DOHH2 (cell line): ENCODE measurements around the gene SMARCD2.
A peak's percentile ranks its signal among the peaks of the same experiment; 100 is the strongest.

Source experiments
- H3F3A ChIP-seq: fragments of 200-600 bp; sonication (generic), shearing (Covaris generic); 2 replicates; pipeline ENCODE4 v1.6.0; 2016; ENCODE audit warnings: antibody characterized with exemption, mild to moderate bottlenecking; ENCODE audit not compliant: control insufficient read depth, insufficient read depth
- H3K27ac ChIP-seq: fragments of 200-600 bp; sonication (generic); 2 replicates; pipeline ENCODE4 v1.5.1; 2014; ENCODE audit warnings: low read depth, mild to moderate bottlenecking, low read length, moderate library complexity
- H3K27me3 ChIP-seq: fragments of 200-600 bp; sonication (generic); 2 replicates; pipeline ENCODE4 v1.6.1; 2014; ENCODE audit warnings: mild to moderate bottlenecking, low read length, mixed read lengths; ENCODE audit not compliant: control insufficient read depth
- H3K36me3 ChIP-seq: fragments of 200-600 bp; sonication (generic); 2 replicates; pipeline ENCODE4 v1.6.1; 2014; ENCODE audit warnings: mild to moderate bottlenecking, low read length, moderate library complexity, mixed read lengths; ENCODE audit not compliant: control insufficient read depth
- H3K4me1 ChIP-seq: fragments of 200-600 bp; sonication (generic); 2 replicates; pipeline ENCODE4 v1.6.1; 2014; ENCODE audit warnings: mild to moderate bottlenecking, low read length, mixed read lengths; ENCODE audit not compliant: control insufficient read depth
- H3K4me2 ChIP-seq: fragments of 200-600 bp; sonication (generic); 2 replicates; pipeline ENCODE4 v1.6.0; 2014; ENCODE audit warnings: mild to moderate bottlenecking, low read length, moderate library complexity
- H3K4me3 ChIP-seq: fragments of 200-600 bp; sonication (generic); 2 replicates; pipeline ENCODE4 v1.5.1; 2014; ENCODE audit warnings: mild to moderate bottlenecking, low read length, mixed read lengths
- H3K79me2 ChIP-seq: fragments of 200-600 bp; sonication (generic); 2 replicates; pipeline ENCODE4 v1.6.1; 2014; ENCODE audit warnings: mild to moderate bottlenecking, low read length, mixed read lengths; ENCODE audit not compliant: control insufficient read depth
- H3K9me2 ChIP-seq: fragments of 200-600 bp; sonication (generic); replicated peaks from 2 replicates; pipeline ENCODE4 v1.6.1; 2014; ENCODE audit warnings: mild to moderate bottlenecking, low read length, mixed read lengths; ENCODE audit not compliant: control insufficient read depth
- H3K9me3 ChIP-seq: fragments of 200-600 bp; sonication (generic); 2 replicates; pipeline ENCODE4 v1.6.1; 2014; ENCODE audit warnings: antibody characterized with exemption, low read length, mixed read lengths; ENCODE audit not compliant: control insufficient read depth, insufficient read depth
- H4K20me1 ChIP-seq: fragments of 200-600 bp; sonication (generic); 2 replicates; pipeline ENCODE4 v1.6.0; 2014; ENCODE audit warnings: low read depth, mild to moderate bottlenecking, antibody characterized with exemption, low read length, moderate library complexity; ENCODE audit not compliant: control insufficient read depth, insufficient read depth
- CTCF ChIP-seq: fragments of 200-600 bp; sonication (generic); IDR thresholded peaks from one replicate; pipeline ENCODE4 v1.5.1; 2014; ENCODE audit warnings: antibody characterized with exemption, mild to moderate bottlenecking, low read depth, low read length; ENCODE audit not compliant: poor library complexity, severe bottlenecking
- EZH2phosphoT487 ChIP-seq: fragments of 200-600 bp; sonication (generic); IDR thresholded peaks from 2 replicates; pipeline ENCODE4 v1.6.1; 2017; ENCODE audit warnings: borderline replicate concordance, mild to moderate bottlenecking, antibody characterized with exemption, low read length, moderate library complexity, mixed read lengths

Gene SMARCD2

GRCh38 chr17:63823659-63824331 lies 18.7 kb downstream of the SMARCD2 start:
- Histone ChIP-seq H3K4me1 (peaks cover 35% of the 10 kb centered on the region), H3K36me3 (peaks cover 85% of the 10 kb centered on the region), H3K27me3 (no peaks in the 10 kb centered on the region), H3K9me2 (no peaks in the 10 kb centered on the region), H3F3A (peaks cover 18% of the 10 kb centered on the region), H3K27ac (no peak overlapping the region), H3K9me3 (no peaks in the 10 kb centered on the region), H3K4me2 (no peak overlapping the region), H3K4me3 (no peak overlapping the region), H4K20me1 (peaks cover 12% of the 10 kb centered on the region; the same call in 1 of the 2 replicates), H3K79me2 (peaks cover 65% of the 10 kb centered on the region)
- no peak for TF ChIP-seq EZH2phosphoT487
- no peak for TF ChIP-seq CTCF

GRCh38 chr17:63822537-63822936 lies 19.9 kb downstream of the SMARCD2 start:
- Histone ChIP-seq H3K36me3 (peaks cover 86% of the 10 kb centered on the region), H3K4me2 (no peak overlapping the region), H3K4me1 (peaks cover 27% of the 10 kb centered on the region), H3K9me3 (no peaks in the 10 kb centered on the region), H3K4me3 (no peak overlapping the region), H3K27ac (no peak overlapping the region), H3K79me2 (peaks cover 61% of the 10 kb centered on the region), H3K27me3 (no peaks in the 10 kb centered on the region), H4K20me1 (peaks cover 6% of the 10 kb centered on the region; the same call in 1 of the 2 replicates), H3F3A (peaks cover 22% of the 10 kb centered on the region), H3K9me2 (no peaks in the 10 kb centered on the region)
- TF ChIP-seq EZH2phosphoT487 (no peak), CTCF (no peak)

DNA sequence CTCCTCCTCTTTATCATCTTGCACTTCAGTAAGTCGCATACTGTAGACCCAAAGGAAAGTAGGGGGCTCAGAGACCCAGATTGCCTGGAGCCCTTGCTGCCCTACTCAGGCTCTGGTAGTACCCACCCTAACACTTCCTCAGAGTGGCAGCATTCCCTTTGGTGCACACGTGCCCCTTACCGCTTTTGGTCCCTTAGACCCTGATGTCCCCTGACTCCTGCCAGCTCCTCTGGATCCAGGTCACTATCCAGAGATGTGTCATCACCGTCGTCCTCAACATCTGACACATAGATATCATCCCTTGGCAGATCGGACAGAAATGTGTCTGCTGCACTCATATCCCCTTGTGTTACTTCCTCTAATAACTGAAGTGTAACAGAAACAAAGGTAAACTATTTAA lies 20.7 kb downstream of the SMARCD2 start:
- Histone ChIP-seq H3F3A (peaks cover 26% of the 10 kb centered on the region), H4K20me1 (peaks cover 6% of the 10 kb centered on the region; the same call in 1 of the 2 replicates), H3K27me3 (no peaks in the 10 kb centered on the region), H3K36me3 (peaks cover 93% of the 10 kb centered on the region), H3K79me2 (peaks cover 59% of the 10 kb centered on the region), H3K27ac (0 out of 2 replicates have a peak overlapping the region, but pooled peaks have one; percentile 8), H3K9me2 (no peaks in the 10 kb centered on the region), H3K4me1 (peaks cover 27% of the 10 kb centered on the region), H3K4me2 (no peak overlapping the region), H3K4me3 (no peak overlapping the region), H3K9me3 (no peaks in the 10 kb centered on the region)
- TF ChIP-seq CTCF, result no peak
- no peak for TF ChIP-seq EZH2phosphoT487
